Measurements from ENCODE around the gene PFKFB3.
"Not testable (repeated sequence)": the region's sequence is repeated elsewhere in the genome, so short reads cannot be mapped to it uniquely, and the experiment has no call there.

The PFKFB3 gene

DNA sequence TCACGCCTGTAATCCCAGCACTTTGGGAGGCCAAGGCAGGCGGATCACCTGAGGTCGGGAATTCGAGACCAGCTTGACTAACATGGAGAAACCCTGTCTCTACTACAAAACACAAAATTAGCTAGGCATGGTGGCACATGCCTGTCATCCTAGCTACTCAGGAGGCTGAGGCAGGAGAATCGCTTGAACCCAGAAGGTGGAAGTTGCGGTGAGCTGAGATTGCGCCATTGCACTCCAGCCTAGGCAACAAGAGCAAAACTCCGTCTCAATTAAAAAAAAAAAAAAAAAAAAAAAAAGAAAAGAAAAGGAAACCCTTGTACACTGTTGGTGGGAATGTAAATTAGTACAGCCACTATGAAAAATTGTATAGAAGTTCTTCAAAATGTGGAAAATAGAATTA lies 46.2 kb downstream of the PFKFB3 start:
- ATAC-seq (replicated peaks); H3K4me3 Mint-ChIP-seq; H3K27ac Mint-ChIP-seq; H3K36me3 Mint-ChIP-seq (ENCODE audit: insufficient read depth); H3K9me3 Mint-ChIP-seq; H3K4me1 Mint-ChIP-seq (ENCODE audit: low read depth in 2 of 2); DNase-seq; H3K27me3 Mint-ChIP-seq: not testable (repeated sequence)

DNA sequence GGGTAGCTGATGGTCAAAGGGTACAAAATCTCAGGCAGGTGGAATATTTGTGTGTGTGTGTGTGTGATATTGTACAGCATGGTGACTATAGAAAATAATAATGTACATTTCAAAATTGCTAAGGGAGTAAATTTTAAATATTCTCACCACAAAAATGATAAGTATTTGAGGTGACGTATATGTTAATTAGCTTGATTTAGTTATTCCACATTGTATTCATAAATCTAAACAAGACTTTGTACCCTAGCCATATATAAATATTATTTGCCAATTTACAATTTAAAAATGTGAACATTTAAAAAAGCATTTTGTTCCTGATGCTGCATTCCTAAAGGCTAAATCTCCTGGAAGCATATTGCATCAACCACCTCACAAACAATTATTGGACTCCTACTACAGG lies 47.0 kb downstream of the PFKFB3 start:
- DNase-seq (no peak), ATAC-seq (replicated peaks) (no peak)
- Mint-ChIP-seq H3K27ac (no peak overlapping the region), H3K9me3 (no peaks in the 10 kb centered on the region), H3K4me3 (no peak overlapping the region), H3K4me1 (ENCODE audit: low read depth in 2 of 2) (peaks cover 0 to 4% of the 10 kb centered on the region in 2 donors), H3K36me3 (ENCODE audit: insufficient read depth) (no peaks in the 10 kb centered on the region), H3K27me3 (no peaks in the 10 kb centered on the region)

DNA sequence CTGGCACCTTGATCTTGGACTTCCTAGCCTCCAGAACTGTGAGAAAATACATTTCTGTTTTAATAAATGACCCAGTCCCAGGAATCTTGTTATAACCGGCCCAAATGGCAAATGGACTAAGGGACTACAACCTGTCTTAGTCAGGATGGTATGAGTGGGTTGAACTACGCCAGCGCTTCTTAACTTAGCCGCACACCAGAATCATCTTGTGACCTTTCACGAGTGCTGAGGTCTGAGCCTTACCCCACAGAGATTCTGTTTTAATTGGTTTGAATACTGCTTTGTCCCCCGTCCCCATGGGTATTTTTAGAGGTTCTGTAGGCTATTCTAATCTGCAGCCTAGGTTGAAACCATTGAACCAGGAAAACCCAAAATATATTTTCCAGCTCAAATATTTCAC lies 48.0 kb downstream of the PFKFB3 start:
- Mint-ChIP-seq H3K4me1 (ENCODE audit: low read depth in 2 of 2) (peaks cover 0 to 4% of the 10 kb centered on the region in 2 donors), H3K27ac (no peak overlapping the region), H3K27me3 (no peaks in the 10 kb centered on the region), H3K36me3 (ENCODE audit: insufficient read depth) (peaks cover 3% of the 10 kb centered on the region), H3K4me3 (no peak overlapping the region), H3K9me3 (no peaks in the 10 kb centered on the region)
- DNase-seq, result no peak
- ATAC-seq (replicated peaks), result no peak

DNA sequence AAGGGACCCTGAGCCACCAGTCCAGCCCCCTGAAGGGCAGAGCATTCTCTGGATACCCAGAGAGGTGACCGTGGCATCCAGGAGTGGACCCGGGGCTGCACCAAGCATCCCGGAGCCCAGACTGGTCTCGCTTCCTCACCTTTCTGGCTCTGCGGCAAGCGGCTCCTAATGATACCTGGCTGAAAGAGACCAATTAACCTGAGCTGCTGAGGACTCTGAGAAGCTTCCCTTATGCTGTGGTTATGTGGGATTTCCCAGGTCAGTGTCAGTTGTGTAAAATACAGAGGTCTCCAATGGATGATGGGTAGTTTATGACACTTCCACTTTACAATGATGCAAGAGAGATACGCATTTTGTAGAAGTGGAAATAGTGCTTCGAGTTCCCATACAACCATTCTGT lies 51.5 kb downstream of the PFKFB3 start:
- no peak overlapping the region for H3K27ac Mint-ChIP-seq
- DNase-seq, result no peak
- H3K4me1 Mint-ChIP-seq (ENCODE audit: low read depth in 2 of 2), result peaks cover 0 to 3% of the 10 kb centered on the region in 2 donors
- peaks cover 0 to 6% of the 10 kb centered on the region in 2 donors for H3K9me3 Mint-ChIP-seq
- peaks cover 5% of the 10 kb centered on the region for H3K36me3 Mint-ChIP-seq (ENCODE audit: insufficient read depth)
- no peak overlapping the region for H3K4me3 Mint-ChIP-seq
- no peaks in the 10 kb centered on the region for H3K27me3 Mint-ChIP-seq
- ATAC-seq (replicated peaks), result no peak

DNA sequence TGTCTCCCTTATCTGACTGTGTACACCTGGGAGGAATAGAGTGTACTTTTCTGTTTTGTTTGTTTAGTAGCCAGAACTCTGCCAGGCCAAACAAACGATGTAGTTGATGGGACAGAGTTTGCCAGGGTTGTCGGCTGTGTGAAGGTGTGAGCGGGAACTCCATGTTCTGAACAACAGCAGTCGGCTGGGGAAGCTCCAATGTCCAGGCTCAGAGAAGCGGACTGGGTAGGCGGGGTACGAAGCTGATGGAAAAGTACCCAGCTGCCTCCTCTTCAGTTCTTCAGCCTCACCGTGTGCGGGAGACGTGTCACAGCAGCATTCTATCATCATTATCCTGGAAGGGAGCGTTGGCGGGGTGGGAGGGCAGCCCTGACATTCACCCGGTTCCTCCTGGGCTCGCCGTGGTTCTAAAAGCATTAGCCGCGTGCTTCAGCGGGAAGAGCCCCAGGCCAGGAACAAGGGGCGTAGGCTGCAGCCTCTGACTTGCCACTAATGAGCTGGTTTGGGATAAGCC lies 52.9 kb downstream of the PFKFB3 start:
- Mint-ChIP-seq H3K4me1 (ENCODE audit: low read depth in 2 of 2) (peaks cover 0 to 3% of the 10 kb centered on the region in 2 donors), H3K4me3 (no peak overlapping the region), H3K9me3 (peaks cover 0 to 13% of the 10 kb centered on the region in 2 donors), H3K36me3 (ENCODE audit: insufficient read depth) (peaks cover 7% of the 10 kb centered on the region), H3K27ac (peak overlapping the region in 1 of 2 donors; percentile 9), H3K27me3 (no peaks in the 10 kb centered on the region)
- DNase-seq, result no peak
- no peak for ATAC-seq (replicated peaks)

DNA sequence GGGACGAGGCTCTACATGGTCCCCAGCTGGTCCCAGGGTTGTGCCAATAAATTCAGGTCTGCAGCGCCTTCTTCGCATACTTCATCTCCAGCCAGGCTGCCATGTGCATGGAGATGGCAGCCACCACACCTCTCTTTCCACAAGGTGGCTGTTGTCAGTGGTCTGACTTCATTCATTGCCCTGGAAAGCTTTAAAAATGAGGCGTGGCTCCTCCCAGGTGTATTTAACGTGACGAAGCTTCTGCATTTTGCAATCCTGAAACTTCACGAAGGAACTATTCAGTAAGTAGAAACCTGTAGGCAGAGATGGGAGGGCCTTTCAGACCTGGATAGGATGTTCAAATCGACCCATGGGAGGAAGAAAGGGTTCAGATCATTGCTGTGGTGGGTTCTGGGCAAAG lies 53.7 kb downstream of the PFKFB3 start:
- DNase-seq (no peak), ATAC-seq (replicated peaks) (no peak)
- H3K4me1 Mint-ChIP-seq (ENCODE audit: low read depth in 2 of 2), result peaks cover 0 to 3% of the 10 kb centered on the region in 2 donors
- no peak overlapping the region for H3K4me3 Mint-ChIP-seq
- no peaks in the 10 kb centered on the region for H3K27me3 Mint-ChIP-seq
- H3K9me3 Mint-ChIP-seq, result peaks cover 4 to 13% of the 10 kb centered on the region in 2 donors
- no peak overlapping the region for H3K27ac Mint-ChIP-seq
- peaks cover 7% of the 10 kb centered on the region for H3K36me3 Mint-ChIP-seq (ENCODE audit: insufficient read depth)

DNA sequence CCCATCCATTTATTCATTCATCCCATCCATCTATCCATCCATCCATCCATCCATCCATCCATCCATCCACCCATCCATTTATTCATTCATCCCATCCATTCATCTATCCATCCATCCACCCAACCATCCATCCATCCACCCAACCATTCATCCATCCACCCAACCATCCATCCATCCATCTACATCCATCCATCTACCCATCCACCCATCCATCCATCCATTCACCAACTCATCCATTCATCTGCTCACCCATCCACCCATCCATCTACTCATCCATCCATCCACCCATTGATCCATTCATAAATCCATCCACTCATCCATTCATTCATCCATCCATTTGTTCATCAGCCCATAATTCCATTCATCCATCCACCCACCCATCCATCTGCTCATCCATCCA lies 56.4 kb downstream of the PFKFB3 start:
- no peaks in the 10 kb centered on the region for H3K4me1 Mint-ChIP-seq (ENCODE audit: low read depth in 2 of 2)
- ATAC-seq (replicated peaks) (no peak), DNase-seq (no peak)
- H3K27me3 Mint-ChIP-seq, result no peaks in the 10 kb centered on the region
- no peak overlapping the region for H3K27ac Mint-ChIP-seq
- H3K9me3 Mint-ChIP-seq, result peaks cover 4 to 13% of the 10 kb centered on the region in 2 donors
- H3K36me3 Mint-ChIP-seq (ENCODE audit: insufficient read depth), result peaks cover 7% of the 10 kb centered on the region
- H3K4me3 Mint-ChIP-seq, result no peak overlapping the region

DNA sequence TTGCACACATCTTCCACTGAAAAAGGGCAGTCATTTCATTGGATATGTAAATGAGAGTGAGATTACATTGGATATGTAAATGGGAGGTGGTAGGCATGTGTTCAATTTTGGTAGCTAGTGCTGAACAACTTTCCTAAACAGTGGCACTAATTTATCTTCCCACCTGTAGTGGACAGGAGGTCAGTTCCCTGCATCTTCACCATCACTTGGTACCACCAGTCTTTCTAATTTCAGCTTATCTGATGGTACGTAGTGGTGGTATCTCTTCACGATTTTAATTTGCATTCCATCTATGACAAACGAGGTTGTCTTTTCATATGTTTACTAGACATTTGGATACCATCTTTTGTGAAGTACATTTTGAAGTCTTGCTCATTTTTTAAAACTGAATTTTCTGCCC lies 58.1 kb downstream of the PFKFB3 start:
- no peaks in the 10 kb centered on the region for H3K27me3 Mint-ChIP-seq
- no peaks in the 10 kb centered on the region for H3K4me1 Mint-ChIP-seq (ENCODE audit: low read depth in 2 of 2)
- DNase-seq (no peak), ATAC-seq (replicated peaks) (no peak)
- H3K27ac Mint-ChIP-seq, result no peak overlapping the region
- H3K9me3 Mint-ChIP-seq, result peaks cover 4 to 13% of the 10 kb centered on the region in 2 donors
- peaks cover 4% of the 10 kb centered on the region for H3K36me3 Mint-ChIP-seq (ENCODE audit: insufficient read depth)
- H3K4me3 Mint-ChIP-seq, result no peak overlapping the region

DNA sequence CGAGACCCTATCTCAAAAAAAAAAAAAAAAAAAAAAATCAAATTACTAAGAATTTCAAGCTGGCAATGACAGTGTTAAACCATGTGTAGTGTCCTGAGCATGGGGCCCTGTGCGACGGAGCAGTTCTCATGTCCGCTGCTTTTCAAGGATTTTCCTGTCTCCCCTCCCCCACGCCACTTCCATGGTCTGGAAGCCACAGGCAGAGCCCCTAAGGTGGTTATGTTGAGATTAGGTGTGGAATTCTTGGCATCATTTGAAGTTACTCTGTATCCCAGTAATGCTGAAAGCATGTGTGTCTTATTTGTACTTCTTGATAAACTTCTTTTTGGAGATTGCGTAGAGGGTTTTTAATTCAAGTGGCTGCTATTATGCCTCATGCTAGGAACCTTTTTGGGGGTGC lies 65.2 kb downstream of the PFKFB3 start:
- peaks cover 13% of the 10 kb centered on the region for H3K36me3 Mint-ChIP-seq (ENCODE audit: insufficient read depth)
- peaks cover 0 to 2% of the 10 kb centered on the region in 2 donors for H3K9me3 Mint-ChIP-seq
- no peak for DNase-seq
- peaks cover 30 to 40% of the 10 kb centered on the region in 2 donors for H3K4me1 Mint-ChIP-seq (ENCODE audit: low read depth in 2 of 2)
- no peaks in the 10 kb centered on the region for H3K27me3 Mint-ChIP-seq
- no peak for ATAC-seq (replicated peaks)
- H3K27ac Mint-ChIP-seq, result peak overlapping the region in 1 of 2 donors; percentile 90
- H3K4me3 Mint-ChIP-seq, result peak overlapping the region; percentile 18 to 61

DNA sequence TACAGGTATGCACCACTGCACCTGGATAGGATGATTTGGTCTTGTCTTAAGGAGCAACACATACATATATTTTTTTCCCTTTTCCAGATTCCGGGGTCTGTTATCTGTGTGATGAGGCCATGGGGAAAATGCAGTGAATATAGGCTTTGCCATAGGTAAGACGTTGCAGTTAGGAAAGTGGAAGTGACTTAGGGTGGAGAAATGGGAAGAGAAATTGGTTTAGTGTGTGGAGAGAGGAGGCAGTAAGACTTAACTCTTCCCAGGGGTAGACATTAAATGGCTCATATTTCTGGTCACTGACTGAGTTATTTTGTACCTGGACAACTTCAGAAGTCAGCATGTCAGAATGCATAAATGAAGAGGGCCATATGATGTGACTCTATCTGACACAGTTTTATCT lies 66.7 kb downstream of the PFKFB3 start:
- DNase-seq (no peak), ATAC-seq (replicated peaks) (no peak)
- Mint-ChIP-seq H3K4me1 (ENCODE audit: low read depth in 2 of 2) (peaks cover 30 to 40% of the 10 kb centered on the region in 2 donors), H3K27ac (peak overlapping the region; percentile 96 to 98), H3K4me3 (peak overlapping the region; percentile 67 to 70), H3K36me3 (ENCODE audit: insufficient read depth) (peaks cover 13% of the 10 kb centered on the region), H3K27me3 (no peaks in the 10 kb centered on the region), H3K9me3 (peaks cover 0 to 2% of the 10 kb centered on the region in 2 donors)

DNA sequence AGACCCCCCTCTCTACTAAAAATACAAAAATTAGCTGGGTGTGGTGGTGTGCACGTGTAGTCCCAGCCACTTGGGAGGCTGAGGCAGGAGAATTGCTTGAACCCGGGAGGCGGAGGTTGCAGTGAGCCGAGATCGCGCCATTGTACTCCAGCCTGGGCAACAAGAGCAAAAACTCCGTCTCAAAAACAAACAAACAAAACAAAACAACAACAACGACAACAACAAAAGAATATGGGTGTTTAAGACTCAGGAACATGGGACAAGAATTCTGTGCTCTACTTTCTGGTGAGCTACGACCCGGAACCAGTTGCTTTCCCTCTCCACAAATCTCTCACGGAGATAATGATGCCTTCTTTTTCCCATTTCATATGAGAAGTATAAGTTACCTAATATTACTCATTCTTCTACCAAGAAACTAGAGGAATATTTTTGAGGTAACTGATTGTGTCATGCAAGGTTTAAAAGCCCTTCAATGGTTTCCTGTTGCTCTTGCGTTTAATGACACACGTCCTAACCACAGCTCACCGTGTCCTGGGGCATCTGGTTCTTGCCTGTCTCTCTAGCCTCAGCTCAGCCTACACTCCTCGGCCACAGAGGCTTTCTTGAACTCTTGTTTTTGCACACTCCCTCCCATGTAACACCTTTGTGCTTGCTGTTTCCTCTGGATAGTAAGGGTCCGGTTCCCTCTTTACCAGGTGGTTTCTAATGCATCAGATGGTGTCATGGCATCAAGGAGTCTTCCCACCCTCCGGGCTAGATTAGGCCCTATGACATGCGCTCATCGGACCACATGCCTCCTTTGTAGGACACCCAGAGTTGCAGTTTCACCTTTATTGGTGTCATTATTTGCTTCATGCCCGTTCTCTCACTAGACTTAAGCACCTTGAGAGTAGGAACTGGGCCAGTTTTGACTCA lies 67.5 kb downstream of the PFKFB3 start:
- H3K27me3 Mint-ChIP-seq, result no peaks in the 10 kb centered on the region
- ATAC-seq (replicated peaks), result peak; percentile 70
- H3K9me3 Mint-ChIP-seq, result peaks cover 0 to 3% of the 10 kb centered on the region in 2 donors
- peak overlapping the region; percentile 67 to 70 for H3K4me3 Mint-ChIP-seq
- H3K27ac Mint-ChIP-seq, result peak overlapping the region; percentile 96 to 98
- DNase-seq, result peak; percentile 66 to 71 (median 67)
- H3K36me3 Mint-ChIP-seq (ENCODE audit: insufficient read depth), result peaks cover 16% of the 10 kb centered on the region
- peaks cover 37 to 44% of the 10 kb centered on the region in 2 donors for H3K4me1 Mint-ChIP-seq (ENCODE audit: low read depth in 2 of 2)

DNA sequence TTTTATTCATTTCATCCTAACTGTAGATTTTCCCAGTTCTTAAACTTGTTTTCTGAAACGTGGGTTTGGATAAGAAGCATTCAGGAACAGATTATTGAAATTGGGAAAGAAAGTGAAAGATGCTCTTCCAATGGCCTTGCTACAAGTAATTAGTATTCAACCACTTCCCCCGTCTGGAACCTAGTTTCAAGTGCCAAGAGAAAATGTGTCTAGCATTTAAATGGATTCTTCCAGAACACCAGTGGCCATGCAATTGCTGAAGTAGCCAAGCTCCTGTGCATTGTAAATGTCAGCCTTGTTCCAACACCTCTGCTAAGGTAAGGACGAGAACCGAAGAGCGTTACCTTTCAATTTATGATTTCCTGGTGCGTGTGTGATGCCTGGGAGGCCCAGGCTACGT lies 68.2 kb downstream of the PFKFB3 start:
- Mint-ChIP-seq H3K4me1 (ENCODE audit: low read depth in 2 of 2) (peaks cover 42 to 49% of the 10 kb centered on the region in 2 donors), H3K36me3 (ENCODE audit: insufficient read depth) (peaks cover 20% of the 10 kb centered on the region), H3K9me3 (peaks cover 0 to 3% of the 10 kb centered on the region in 2 donors), H3K27me3 (no peaks in the 10 kb centered on the region), H3K27ac (peak overlapping the region; percentile 96 to 98), H3K4me3 (peak overlapping the region; percentile 67 to 70)
- no peak for ATAC-seq (replicated peaks)
- no peak for DNase-seq

DNA sequence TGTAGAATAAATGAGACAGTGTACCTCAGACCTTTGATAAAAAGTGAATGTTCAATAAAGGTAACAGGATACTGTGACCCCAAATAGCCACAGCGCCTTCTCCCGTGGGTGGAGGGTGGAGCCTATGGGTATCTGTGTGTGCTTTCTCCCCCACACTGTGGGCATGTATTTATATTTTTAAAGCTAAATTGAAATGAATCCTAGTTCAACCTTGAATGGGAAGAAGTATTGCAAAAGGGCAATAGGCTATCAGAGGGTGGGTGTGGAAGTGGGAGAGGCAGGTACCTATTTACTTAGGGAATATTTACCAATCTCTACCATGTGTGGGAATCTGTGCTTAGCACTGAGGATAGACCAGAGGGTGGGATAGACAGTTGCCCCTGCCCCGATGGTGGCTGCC lies 68.9 kb downstream of the PFKFB3 start:
- DNase-seq, result no peak
- peaks cover 42 to 47% of the 10 kb centered on the region in 2 donors for H3K4me1 Mint-ChIP-seq (ENCODE audit: low read depth in 2 of 2)

DNA sequence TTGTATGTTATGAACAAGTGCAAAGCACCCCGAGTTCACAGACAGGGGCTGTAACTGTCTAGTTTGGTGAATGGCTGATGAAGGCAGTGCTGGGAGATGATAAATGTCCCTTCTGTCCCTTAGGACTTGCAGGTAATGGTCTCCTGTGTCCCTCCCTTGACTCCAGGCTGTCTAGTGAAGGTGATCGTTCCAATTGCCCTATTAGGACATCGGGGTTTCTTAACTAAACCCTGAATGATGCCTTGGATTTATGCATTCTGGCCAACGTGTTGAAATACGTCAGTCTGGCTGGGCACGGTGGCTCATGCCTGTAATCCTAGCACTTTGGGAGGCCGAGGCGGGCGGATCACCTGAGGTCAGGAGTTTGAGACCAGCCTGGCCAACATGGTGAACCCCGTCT lies 69.4 kb downstream of the PFKFB3 start:
- Mint-ChIP-seq H3K36me3 (ENCODE audit: insufficient read depth) (peaks cover 21% of the 10 kb centered on the region), H3K4me3 (no peak overlapping the region)
- ATAC-seq (replicated peaks), result no peak

More for the DNA sequence above, 68.9 kb downstream of the PFKFB3 start:
- Mint-ChIP-seq H3K27me3 (no peaks in the 10 kb centered on the region), H3K27ac (peak overlapping the region; percentile 96 to 98), H3K36me3 (ENCODE audit: insufficient read depth) (peaks cover 20% of the 10 kb centered on the region), H3K9me3 (peaks cover 0 to 3% of the 10 kb centered on the region in 2 donors), H3K4me3 (peak overlapping the region; percentile 67 to 70)
- ATAC-seq (replicated peaks), result no peak

More for the DNA sequence above, 69.4 kb downstream of the PFKFB3 start:
- DNase-seq, result no peak
- H3K27me3 Mint-ChIP-seq, result no peaks in the 10 kb centered on the region
- H3K4me1 Mint-ChIP-seq (ENCODE audit: low read depth in 2 of 2), result peaks cover 42 to 45% of the 10 kb centered on the region in 2 donors
- H3K9me3 Mint-ChIP-seq, result peaks cover 0 to 3% of the 10 kb centered on the region in 2 donors
- H3K27ac Mint-ChIP-seq, result peak overlapping the region; percentile 96 to 98
